ENCODE data around the gene OAS3.
"Not testable (repeated sequence)": the region's sequence is repeated elsewhere in the genome, so short reads cannot be mapped to it uniquely, and the experiment has no call there.

The OAS3 gene

DNA sequence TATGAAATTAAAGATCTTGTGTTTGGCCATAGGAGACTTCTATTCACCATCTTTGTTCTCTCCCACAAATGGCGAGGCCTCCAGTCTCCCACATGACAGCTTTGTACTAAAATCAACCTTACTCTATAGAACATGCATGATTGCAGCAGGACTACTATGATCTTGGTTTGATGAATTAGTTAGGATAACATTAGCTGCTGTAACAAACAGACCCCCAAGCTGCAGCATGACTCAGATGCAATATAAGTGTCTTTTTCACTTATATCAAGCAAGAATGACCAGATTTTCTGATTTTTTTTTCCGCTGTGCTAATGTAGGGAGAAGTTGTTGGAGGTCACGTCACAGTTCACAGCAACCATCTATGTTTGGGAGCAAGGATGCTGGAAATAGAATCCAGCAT lies 10.8 kb upstream of the OAS3 start:
- DNase-seq: no peak

DNA sequence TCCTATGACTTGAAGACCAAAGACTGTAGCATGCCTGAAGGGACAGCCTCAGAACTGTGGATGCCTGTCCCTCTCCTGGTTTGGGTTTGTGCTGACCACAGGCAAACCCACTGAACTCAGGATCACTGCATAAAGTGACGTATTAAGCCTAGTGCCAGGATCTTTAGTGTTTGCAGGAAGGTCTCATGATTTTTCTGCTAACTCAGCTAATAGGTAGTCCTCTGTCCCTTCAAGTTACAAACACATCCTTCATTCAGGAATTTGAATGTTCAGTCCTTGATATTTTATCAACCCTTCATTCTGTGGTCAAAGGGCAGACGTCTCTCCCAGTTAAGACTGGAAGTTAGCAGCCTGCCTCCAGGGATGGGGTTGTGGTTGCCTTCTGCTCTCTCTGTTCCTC lies 10.3 kb upstream of the OAS3 start:
- no peak for DNase-seq

DNA sequence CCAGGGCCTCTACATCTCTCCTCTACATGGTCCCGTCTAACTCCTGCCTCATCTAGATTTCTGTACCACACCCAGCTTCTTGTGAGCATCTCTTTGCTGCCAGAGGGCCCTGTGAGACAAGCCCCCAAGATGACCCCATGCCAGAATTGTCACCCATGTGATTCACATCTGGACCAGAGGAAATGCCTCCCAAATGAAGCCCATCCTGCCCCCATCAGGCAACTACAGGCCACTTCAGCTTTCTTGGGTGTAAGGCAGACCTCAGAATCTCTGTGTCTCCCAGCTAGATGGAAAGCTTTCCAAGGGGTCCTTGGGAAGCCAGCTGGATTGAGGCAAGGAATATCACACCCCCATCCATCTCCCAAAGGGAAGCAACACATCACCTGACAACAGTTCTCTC lies 9.3 kb upstream of the OAS3 start:
- DNase-seq: no peak

DNA sequence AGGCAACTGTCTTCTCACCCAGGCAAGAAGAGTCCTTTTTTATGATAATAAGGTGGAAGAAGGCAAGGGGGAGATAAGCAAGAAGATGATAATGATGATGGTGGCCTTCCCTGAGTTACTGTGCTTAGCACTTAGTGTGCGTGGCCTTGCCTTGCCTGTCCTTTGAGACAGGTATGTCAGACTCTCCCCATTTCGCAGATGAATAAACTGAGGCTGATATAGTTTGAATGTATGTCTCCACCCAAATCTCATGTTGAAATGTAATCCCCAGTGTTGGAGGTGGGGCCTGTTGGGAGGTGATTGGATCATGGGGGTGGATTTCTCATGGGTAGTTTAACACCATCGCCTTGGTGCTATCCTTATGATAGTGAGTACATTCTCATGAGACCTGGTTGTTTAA lies 8.6 kb upstream of the OAS3 start:
- no peak for DNase-seq

DNA sequence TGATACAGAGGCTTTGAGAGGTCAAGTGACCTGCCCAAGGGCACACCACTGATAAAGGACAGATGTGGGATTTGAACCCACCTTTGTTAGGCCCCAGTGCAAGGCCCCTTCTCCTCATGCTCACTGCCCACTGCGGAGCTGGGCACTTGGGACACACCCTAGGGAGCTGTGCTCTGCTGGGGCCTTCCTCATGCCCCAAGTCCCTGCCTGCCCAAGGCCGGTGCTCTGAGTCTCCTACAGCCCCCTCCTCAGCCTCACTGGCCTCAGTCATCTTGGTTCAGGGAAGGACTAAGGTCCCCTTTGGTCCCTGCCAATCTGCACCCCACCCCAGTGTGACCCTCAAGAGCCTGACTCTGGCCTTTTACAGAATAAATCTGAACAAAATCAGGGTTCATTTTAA lies 7.9 kb upstream of the OAS3 start:
- DNase-seq: no peak

DNA sequence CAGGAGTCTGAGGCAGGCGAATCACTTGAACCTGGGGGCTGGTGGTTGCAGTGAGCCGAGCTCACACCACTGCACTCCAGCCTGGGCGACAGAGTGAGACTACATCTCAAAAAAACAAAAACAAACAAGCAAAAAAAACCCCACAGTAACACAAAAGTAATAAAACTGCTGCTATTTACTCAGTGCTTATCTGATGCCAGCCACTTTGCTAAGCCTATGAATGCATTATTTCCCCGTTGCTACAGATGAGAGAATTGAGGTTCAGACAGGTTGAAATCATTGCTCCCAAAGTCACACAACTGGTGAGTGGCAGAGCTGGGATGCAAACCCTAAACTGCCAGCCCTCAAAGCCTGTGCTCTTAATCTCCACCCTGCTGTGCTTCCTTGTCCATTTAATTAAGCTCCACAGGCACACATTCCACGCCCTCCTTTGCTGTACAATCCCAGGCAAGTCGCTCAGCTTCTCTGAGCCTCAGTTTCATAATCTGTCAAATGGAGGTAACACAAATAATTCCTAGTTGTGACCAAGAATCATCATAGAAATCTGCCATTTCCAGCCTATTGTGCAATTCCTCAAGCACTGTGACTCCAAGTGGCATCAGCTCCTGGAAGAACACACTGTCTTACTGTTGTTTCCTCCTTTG lies 5.7 kb upstream of the OAS3 start:
- no peak for DNase-seq

DNA sequence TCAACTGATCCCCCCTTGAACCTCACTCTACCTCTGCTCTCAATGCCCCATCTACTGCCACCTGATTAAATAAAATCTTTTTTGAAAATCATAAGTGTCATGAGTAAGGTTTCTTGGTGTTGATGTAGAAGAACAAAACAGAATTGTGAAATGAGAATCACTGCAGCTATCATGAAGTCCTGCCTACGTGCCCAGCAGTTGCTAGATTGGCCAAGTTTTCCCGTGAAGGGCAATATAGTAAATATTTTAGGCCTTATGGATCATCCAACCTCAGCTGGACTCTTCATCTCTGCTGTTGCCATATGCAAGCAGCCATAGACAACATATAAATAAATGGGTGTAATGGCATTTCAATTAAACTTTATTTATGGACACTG lies 5.2 kb upstream of the OAS3 start:
- no peak for DNase-seq

DNA sequence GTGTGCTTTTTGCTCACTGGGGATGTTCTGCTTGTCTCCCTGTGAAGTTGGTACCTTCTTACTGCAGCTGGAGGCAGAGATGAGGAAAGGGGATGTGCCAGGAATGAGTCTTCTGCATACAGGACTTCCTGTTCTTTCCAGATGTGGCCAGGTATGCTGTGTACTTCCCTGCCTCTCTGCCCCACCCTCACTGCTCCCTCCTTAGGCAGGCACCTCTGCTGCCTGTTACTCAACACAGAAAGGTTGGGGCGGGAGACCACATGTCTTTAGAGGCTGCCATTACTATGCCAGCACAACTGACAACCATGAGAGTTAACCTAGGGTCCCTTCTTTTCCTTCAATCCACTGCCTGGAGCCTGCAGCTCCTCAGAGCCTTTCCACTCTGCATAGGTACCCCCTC lies 2.0 kb upstream of the OAS3 start:
- no peak for DNase-seq

DNA sequence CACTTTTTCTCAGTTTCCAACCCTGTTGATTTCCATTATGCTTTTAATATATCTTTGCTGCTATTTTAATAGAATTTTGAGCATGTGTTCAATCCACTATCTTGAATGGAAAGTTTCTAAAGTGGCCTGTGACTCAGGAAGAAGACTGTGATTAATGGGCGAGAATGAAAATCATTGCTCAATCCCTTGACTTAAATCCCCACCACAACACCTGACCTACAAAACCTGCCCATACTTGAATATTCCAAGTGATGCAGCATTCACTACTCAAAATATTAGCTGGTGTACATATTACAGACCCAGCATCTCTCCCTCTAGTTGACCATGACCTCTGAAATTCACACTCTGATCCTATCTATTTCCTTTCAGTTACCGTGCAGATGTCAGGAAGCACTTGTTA lies 1.3 kb upstream of the OAS3 start:
- no peak for DNase-seq

DNA sequence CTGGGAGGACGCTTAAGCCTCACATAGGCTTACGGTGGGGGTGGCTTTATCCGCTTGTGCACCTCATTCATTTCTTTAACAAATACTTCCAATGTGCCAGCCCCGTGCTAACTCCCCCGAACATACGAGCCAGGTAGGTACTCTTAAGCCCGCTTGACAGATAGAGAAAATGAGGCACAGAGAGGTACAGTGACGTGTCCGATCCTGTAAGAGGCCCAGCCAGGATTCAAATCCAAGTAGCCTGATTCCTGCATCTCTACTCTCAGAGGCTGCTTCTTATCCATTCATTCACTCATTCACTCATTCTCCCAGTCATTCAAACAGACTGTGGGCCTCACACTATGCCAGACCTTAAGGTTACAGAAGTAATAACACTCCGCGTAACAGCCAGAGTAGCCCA lies 477 bp downstream of the OAS3 start:
- DNase-seq: no peak

DNA sequence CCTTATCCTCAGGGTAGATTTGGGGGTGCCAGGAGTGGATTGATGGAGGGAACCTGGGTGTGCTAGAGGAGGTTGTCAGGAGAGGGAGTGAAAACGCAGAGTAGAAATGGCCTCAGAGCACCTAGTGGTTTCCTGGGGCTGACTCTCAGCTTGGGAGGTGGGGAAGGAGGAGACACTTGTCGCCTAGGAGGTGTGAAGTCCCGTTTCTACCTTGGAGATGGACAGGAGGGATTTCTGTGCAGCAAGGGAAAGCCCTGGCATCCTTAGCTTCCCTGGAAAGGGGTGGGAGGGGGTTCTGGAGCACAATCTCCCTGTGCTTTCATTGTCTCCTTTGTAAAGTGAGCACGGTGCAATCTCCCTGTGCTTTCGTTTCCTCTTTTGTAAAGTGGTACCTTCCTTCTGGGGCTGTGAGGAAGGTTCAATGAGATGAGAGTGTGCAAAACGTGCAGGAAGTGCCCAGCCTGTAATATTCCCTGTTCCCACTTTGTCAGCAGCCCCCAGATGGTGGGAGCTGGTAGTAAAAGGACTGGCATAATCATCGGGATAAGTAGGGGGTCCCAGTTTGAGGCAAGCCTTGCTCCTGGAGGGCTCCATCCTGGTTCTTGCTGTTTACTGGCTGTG lies 1.6 kb downstream of the OAS3 start:
- DNase-seq: no peak

DNA sequence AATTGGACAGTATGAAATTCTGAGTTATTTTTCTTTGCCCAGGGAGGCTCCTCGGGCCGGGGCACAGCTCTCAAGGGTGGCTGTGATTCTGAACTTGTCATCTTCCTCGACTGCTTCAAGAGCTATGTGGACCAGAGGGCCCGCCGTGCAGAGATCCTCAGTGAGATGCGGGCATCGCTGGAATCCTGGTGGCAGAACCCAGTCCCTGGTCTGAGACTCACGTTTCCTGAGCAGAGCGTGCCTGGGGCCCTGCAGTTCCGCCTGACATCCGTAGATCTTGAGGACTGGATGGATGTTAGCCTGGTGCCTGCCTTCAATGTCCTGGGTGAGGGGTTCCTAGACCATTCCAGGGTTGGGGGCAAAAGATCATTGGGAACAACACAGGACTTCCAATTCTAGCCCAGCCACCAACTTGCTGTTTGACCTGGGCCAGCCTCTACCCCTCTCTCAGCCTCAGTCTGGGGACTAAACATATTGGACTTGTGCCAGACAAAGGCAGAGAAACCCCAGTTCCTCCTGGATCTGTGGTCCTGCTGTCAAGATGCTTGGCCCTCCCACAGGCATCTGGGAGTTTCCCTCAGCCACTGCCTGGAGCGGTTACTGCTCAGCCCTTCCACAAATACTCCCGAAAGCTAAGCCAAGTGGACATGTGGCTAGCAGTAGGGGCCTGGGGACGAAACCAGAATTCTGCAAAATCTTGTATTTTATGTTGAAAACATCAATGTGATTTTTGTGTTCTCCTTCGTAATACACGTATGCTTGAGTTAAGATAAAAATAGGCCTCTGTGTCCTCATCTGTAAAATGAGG lies 3.5 kb downstream of the OAS3 start:
- no peak for DNase-seq

DNA sequence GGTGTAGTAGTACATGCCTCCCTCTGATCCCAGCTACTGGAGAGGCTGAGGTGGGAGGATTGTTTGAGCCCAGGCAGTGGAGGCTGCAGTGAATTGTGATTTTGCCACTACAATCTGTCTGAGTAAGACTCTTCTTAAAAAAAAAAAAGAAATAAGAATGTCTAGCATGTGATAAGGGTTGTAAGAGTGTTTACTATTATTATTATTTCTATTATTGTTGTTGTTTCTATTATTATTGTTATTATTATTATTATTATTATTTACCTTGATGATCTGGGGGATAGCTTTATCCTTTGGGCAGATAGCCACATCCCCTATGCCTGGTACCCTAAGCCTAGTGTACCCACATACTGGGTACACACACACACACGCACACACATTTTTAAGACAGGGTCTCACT lies 4.3 kb downstream of the OAS3 start:
- DNase-seq: no peak

DNA sequence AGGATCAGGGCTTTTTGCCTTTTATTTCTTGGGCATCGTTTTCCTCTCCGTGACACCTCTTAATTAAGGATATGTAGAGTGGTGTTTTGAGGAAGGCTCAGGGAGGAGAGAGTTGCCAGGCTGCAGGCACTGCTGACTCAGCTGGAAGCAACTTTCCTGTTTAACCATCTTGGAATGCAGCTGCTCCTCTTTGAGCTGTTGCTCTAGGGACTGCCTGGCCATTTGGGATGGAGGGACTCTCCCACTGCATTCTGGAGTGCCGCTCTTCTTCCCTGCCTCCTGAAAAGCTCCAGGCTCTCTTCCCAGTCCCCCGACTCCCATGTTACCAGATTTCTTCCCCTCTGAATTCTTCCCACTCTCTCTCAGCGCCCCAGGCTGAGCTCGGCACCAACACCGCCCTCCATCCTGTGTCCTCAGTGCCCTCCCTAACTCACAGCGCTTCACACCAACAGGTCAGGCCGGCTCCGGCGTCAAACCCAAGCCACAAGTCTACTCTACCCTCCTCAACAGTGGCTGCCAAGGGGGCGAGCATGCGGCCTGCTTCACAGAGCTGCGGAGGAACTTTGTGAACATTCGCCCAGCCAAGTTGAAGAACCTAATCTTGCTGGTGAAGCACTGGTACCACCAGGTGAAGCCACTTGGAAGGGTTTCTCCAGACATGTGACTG lies 5.9 kb downstream of the OAS3 start:
- no peak for DNase-seq

DNA sequence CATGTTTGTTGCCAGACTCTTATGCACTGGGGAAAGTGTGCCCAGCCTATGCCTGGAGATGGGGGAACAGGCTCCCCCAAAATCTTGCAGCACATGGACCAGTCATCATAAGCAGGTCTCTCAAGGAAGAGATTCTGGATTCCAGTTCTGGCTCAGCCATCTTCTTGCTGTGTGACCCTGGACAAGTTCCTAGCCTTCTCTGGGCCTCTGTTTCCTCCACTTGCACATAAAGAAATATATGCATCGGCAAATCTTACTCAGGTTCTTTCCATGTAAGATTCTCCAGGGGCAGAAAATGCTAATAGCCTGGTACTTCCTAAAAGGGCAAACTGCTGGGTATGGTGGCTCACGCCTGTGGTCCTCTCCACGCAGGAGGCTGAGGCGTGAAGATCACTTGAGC lies 7.2 kb downstream of the OAS3 start:
- no peak for DNase-seq

DNA sequence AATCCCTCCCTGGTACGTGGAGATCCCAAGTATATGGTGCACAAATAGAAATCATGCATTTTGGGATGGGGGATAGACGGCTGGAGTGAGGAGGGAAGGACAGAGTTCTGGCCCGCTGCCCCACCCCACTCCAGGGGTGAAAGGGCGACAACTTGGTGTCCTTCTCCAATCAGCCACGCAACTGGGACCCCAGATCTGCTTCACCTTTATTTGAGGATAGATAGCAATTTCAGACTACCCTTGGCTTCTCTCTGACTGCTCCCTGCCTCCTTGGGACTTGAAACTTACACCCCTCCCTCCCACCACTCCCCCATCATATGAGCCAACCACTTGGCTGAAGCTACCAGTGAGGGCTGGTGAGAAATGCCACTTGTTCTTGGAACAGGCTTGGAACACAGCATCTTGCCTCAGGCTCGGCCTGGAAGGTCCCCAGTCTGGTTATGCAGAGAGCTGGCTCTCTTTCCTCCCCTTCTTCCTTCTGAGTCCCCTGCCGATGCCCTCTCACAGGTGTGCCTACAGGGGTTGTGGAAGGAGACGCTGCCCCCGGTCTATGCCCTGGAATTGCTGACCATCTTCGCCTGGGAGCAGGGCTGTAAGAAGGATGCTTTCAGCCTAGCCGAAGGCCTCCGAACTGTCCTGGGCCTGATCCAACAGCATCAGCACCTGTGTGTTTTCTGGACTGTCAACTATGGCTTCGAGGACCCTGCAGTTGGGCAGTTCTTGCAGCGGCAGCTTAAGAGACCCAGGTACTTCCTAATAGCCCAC lies 8.1 kb downstream of the OAS3 start:
- no peak for DNase-seq

DNA sequence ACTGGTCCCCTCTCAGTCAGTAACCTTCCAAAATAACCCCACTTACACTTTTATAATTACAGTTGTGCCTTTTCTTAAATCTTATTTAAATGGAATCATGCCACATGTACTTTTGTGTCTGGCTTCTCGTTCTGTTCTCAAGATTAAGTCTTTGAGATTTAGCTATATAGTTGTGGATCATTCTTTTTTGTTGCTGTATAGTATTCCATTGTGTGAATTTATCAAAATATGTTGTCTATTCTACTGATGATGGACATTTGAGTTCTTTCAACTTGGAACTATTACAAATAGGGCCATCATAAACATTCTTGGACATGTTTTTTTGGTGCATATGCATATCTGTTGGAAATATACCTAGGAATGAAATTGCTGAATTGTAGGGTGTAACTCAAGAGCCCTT lies 9.0 kb downstream of the OAS3 start:
- no peak for DNase-seq

DNA sequence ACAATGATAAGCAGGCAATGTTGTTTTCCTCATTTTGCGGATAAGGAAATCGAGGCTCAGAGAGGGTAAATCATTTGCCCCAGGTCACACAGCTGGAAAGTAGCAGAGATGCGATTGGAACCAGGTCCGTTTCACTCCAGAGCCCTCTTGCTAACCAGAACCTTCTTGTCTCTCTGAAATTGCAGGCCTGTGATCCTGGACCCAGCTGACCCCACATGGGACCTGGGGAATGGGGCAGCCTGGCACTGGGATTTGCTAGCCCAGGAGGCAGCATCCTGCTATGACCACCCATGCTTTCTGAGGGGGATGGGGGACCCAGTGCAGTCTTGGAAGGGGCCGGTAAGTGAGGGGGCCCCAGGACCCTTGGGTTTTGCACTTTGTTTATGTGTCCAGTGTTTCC lies 9.5 kb downstream of the OAS3 start:
- DNase-seq: no peak

DNA sequence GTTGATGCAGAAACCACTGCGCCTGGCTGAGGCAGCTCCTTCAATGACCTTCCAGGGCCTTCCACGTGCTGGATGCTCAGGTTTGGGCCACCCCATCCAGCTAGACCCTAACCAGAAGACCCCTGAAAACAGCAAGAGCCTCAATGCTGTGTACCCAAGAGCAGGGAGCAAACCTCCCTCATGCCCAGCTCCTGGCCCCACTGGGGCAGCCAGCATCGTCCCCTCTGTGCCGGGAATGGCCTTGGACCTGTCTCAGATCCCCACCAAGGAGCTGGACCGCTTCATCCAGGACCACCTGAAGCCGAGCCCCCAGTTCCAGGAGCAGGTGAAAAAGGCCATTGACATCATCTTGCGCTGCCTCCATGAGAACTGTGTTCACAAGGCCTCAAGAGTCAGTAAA lies 10.5 kb downstream of the OAS3 start:
- no peak for DNase-seq

DNA sequence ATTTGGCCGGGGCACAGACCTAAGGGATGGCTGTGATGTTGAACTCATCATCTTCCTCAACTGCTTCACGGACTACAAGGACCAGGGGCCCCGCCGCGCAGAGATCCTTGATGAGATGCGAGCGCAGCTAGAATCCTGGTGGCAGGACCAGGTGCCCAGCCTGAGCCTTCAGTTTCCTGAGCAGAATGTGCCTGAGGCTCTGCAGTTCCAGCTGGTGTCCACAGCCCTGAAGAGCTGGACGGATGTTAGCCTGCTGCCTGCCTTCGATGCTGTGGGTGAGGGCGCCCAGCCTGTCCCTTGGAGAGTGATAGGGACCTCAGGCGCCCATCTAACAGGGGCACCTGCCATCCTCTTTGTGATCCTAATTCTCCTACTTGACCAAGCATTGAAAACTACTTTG lies 12.4 kb downstream of the OAS3 start:
- DNase-seq: no peak

DNA sequence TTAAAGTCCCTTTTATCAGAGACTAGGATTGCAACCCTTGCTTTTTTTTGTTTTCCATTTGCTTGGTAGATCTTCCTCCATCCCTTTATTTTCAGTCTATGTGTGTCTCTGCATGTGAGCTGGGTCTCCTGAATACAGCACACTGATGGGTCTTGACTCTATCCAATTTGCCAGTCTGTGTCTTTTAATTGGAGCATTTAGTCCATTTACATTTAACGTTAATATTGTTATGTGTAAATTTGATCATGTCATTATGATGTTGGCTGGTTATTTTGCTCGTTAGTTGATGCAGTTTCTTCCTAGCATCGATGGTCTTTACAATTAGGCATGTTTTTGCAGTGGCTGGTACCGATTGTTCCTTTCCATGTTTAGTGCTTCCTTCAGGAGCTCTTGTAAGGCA lies 18.9 kb downstream of the OAS3 start:
- not testable (repeated sequence) for DNase-seq

DNA sequence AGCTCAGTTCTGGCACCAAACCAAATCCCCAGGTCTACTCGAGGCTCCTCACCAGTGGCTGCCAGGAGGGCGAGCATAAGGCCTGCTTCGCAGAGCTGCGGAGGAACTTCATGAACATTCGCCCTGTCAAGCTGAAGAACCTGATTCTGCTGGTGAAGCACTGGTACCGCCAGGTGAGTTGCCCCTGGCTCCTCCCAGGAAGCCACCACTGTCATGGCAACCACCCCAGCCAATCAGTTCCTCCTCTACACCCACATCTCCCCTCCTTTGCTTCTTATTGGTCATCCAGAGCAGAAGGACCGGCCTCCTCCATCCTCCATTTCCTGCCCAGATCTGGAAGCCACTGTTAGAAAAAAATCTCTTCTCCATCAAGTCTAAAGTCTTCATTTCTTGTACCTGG lies 22.8 kb downstream of the OAS3 start:
- DNase-seq: no peak

DNA sequence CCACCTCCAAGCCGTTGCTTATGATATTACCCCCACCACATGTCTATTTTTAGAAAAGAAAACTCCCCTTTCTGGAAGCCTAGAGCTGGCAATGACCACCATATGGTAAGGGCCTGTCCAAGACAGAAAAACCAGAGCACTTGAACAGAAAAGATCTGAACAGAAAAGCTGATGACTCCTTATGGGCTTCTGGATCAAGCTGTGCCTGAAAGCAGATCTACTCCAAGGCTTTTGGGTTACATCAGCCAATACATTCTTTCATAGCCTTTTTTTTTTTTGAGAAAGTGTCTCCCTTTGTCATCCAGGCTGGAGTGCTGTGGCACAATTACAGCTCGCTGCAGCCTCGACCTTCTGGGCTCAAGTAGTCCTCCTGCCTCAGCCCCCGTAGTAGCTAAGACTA lies 23.3 kb downstream of the OAS3 start:
- no peak for DNase-seq
